MCF 10A (cell line): ENCODE results near the gene DNTT. TPM values are rescaled to one million over a fixed set of nuclear protein-coding genes. Genes with fewer than 3 reads are reported as not detected.

Experiments used
- BruUV-seq: library from RNA; stranded (reverse); fragments of 400-500 nt; replicated peaks from 2 replicates; lab custom pipeline; 2021; lab: Mats Ljungman, UMichigan
- CTCF ChIA-PET: fragments of 300-600 bp; sonication (Branson Sonifier 250); formaldehyde crosslinking; extraction: SDS; loops from one replicate; lab custom pipeline; 2021; ENCODE audit warnings: antibody characterized with exemption, inconsistent platforms; lab: Yijun Ruan, JAX
- POLR2A ChIA-PET: fragments of 300-600, 350-650 bp; sonication (Branson Sonifier 250); formaldehyde crosslinking; extraction: SDS; loops from one replicate; lab custom pipeline; 2020; ENCODE audit warnings: antibody characterized with exemption, inconsistent platforms; lab: Yijun Ruan, JAX
- DNase-seq: peaks from one replicate; pipeline ENCODE4 v3.0.0-alpha.2; 2018; ENCODE audit not compliant: unreplicated experiment
- H3K27ac Mint-ChIP-seq: one replicate; pipeline ENCODE4 v1.8.0; 2022; ENCODE audit warnings: mild to moderate bottlenecking, low read depth, mixed read lengths; ENCODE audit not compliant: unreplicated experiment
- H3K27me3 Mint-ChIP-seq: one replicate; pipeline ENCODE4 v1.8.0; 2022; ENCODE audit warnings: mixed read lengths; ENCODE audit not compliant: insufficient read depth, unreplicated experiment
- H3K36me3 Mint-ChIP-seq: one replicate; pipeline ENCODE4 v1.8.0; 2022; ENCODE audit warnings: mild to moderate bottlenecking, moderate library complexity, mixed read lengths; ENCODE audit not compliant: insufficient read depth, unreplicated experiment
- H3K4me1 Mint-ChIP-seq: one replicate; pipeline ENCODE4 v1.8.0; 2022; ENCODE audit warnings: mixed read lengths; ENCODE audit not compliant: insufficient read depth, unreplicated experiment
- H3K4me3 Mint-ChIP-seq: one replicate; pipeline ENCODE4 v1.8.0; 2022; ENCODE audit warnings: mild to moderate bottlenecking, moderate library complexity, mixed read lengths; ENCODE audit not compliant: unreplicated experiment
- H3K9me3 Mint-ChIP-seq: one replicate; pipeline ENCODE4 v1.8.0; 2022; ENCODE audit warnings: mixed read lengths; ENCODE audit not compliant: unreplicated experiment
- CTCF ChIP-seq: fragments of 200-600 bp; IDR thresholded peaks from one replicate; pipeline ENCODE4 v1.8.0; 2022; ENCODE audit warnings: antibody characterized with exemption, mild to moderate bottlenecking; ENCODE audit not compliant: unreplicated experiment
- intact Hi-C: fragments of 100-400 bp; cut with micrococcal nuclease; formaldehyde crosslinking; loops from 2 replicates; pipeline ENCODE4 v1.14.1; 2022
- total RNA-seq: library from RNA; stranded (reverse); gene quantifications from 2 replicates; pipeline ENCODE4 v1.2.3, GENCODE V29; 2022

The DNTT gene
- total RNA-seq, 1 experiment from 2014 or later = not detected

GRCh38 chr10:96317067-96317833 lies 13.0 kb downstream of the DNTT start:
- Mint-ChIP-seq H3K27ac (no peak overlapping the region), H3K36me3 (no peaks in the 10 kb centered on the region), H3K4me1 (no peaks in the 10 kb centered on the region), H3K27me3 (peaks cover 14% of the 10 kb centered on the region), H3K9me3 (no peaks in the 10 kb centered on the region), H3K4me3 (no peak overlapping the region)
- intact Hi-C loops = no loop called here
- ChIA-PET CTCF (interaction anchor here (1.1 to 3.4 kb wide), 4 partner anchors 17 to 88 kb away, joined by 3 to 15 read pairs (median 8); no protein-coding TSS in a partner anchor), POLR2A (interaction anchor here (1.7 kb wide), 1 partner anchor 9 kb away, joined by 6 read pairs; no protein-coding TSS in a partner anchor)
- no peak for TF ChIP-seq CTCF
- no TSS peak for BruUV-seq
- no peak for DNase-seq

- no peak for TF ChIP-seq CTCF
- DNase-seq = no peak
- Mint-ChIP-seq H3K27ac (no peak overlapping the region), H3K4me3 (no peak overlapping the region), H3K4me1 (no peaks in the 10 kb centered on the region), H3K9me3 (no peaks in the 10 kb centered on the region), H3K36me3 (no peaks in the 10 kb centered on the region), H3K27me3 (peaks cover 37% of the 10 kb centered on the region)
- ChIA-PET POLR2A (no interaction called here), CTCF (interaction anchor here (0.9 to 3.4 kb wide), 4 partner anchors 15 to 90 kb away, joined by 3 to 15 read pairs (median 8); no protein-coding TSS in a partner anchor)
- BruUV-seq = no TSS peak
- intact Hi-C loops = no loop called here
Observed at GRCh38 chr10:96319754-96320474, 15.7 kb downstream of the DNTT start.

- no peaks in the 10 kb centered on the region for H3K36me3 Mint-ChIP-seq
- CTCF ChIA-PET = interaction anchor here (0.7 to 4.1 kb wide), 4 partner anchors 10 to 49 kb away, joined by 3 to 32 read pairs (median 4); no protein-coding TSS in a partner anchor
- H3K27ac Mint-ChIP-seq = no peak overlapping the region
- peaks cover 39% of the 10 kb centered on the region for H3K27me3 Mint-ChIP-seq
- H3K4me3 Mint-ChIP-seq = no peak overlapping the region
- TF ChIP-seq CTCF = no peak
- DNase-seq = no peak
- no peaks in the 10 kb centered on the region for H3K4me1 Mint-ChIP-seq
- no TSS peak for BruUV-seq
- POLR2A ChIA-PET = no interaction called here
- intact Hi-C loops = no loop called here
- H3K9me3 Mint-ChIP-seq = no peaks in the 10 kb centered on the region
Observed at GRCh38 chr10:96321822-96322221, 17.6 kb downstream of the DNTT start.

GRCh38 chr10:96322275-96322674 lies 18.0 kb downstream of the DNTT start:
- no peak for TF ChIP-seq CTCF
- POLR2A ChIA-PET = no interaction called here

More at GRCh38 chr10:96322275-96322674, 18.0 kb downstream of the DNTT start:
- peaks cover 41% of the 10 kb centered on the region for H3K27me3 Mint-ChIP-seq
- BruUV-seq = no TSS peak
- DNase-seq = no peak
- H3K27ac Mint-ChIP-seq = no peak overlapping the region
- H3K36me3 Mint-ChIP-seq = no peaks in the 10 kb centered on the region
- CTCF ChIA-PET = interaction anchor here (1.0 to 4.1 kb wide), 4 partner anchors 10 to 93 kb away, joined by 3 to 32 read pairs (median 6); no protein-coding TSS in a partner anchor
- H3K9me3 Mint-ChIP-seq = no peaks in the 10 kb centered on the region
- H3K4me1 Mint-ChIP-seq = no peaks in the 10 kb centered on the region
- intact Hi-C loops = no loop called here
- H3K4me3 Mint-ChIP-seq = no peak overlapping the region
